HepG2 (cell line): ENCODE data around the gene DHRS11. TPM values are rescaled to one million over a fixed set of nuclear protein-coding genes. Genes with fewer than 3 reads are reported as not detected.

Experiments
- ATAC-seq: fragments of 200-7000 bp; cut with Tn5 transposase; 3 replicates; pipeline ENCODE4 v1.9.1; 2020; ENCODE audit warnings: mild to moderate bottlenecking, moderate library complexity
- BruUV-seq: library from RNA; stranded (reverse); fragments of 400-500 nt; replicated peaks from 2 replicates; lab custom pipeline; 2021; lab: Mats Ljungman, UMichigan
- CTCF ChIA-PET: fragments of 300-600 bp; formaldehyde crosslinking; extraction: SDS; loops from one replicate; lab custom pipeline; 2021; ENCODE audit warnings: low total read pairs, inconsistent platforms, low intra/inter-chr PET ratio; lab: Yijun Ruan, JAX
- POLR2A ChIA-PET: fragments of 350-600 bp; sonication (Branson Sonifier 250); formaldehyde crosslinking; loops from one replicate; lab custom pipeline; 2020; ENCODE audit warnings: antibody characterized with exemption, inconsistent platforms; lab: Yijun Ruan, JAX
- DNase-seq: peaks from one replicate; pipeline ENCODE4 v3.0.0-alpha.2; 2015; ENCODE audit warnings: low spot score
- FAIRE-seq: peaks from 3 replicates; lab custom pipeline; 2011; peaks lifted over from hg19 to GRCh38; lab: Jason Lieb, UNC
- H2AFZ ChIP-seq: one replicate; pipeline ENCODE4 v1.6.1; 2011; ENCODE audit warnings: low read length, inconsistent platforms
- H3K27ac ChIP-seq: fragments of 300-600 bp; 3 replicates; pipeline ENCODE4 v1.8.0; 2011; ENCODE audit warnings: mixed run types, mild to moderate bottlenecking, mixed read lengths, low read length, inconsistent platforms; ENCODE audit not compliant: insufficient read depth; ENCODE audit errors: extremely low read length
- H3K27me3 ChIP-seq, 2 experiments: fragments of 200-600 bp in 1 of 2; 2 replicates in 1 of 2; 3 replicates in 1 of 2; pipeline versions ENCODE4 v1.6.0 to v1.8.0; 2011; ENCODE audit warnings: low read length in 2 of 2, mild to moderate bottlenecking in 2 of 2, moderate library complexity in 2 of 2, inconsistent platforms in 1 of 2; ENCODE audit not compliant: insufficient read depth in 2 of 2, control insufficient read depth in 1 of 2
- H3K36me3 ChIP-seq, 2 experiments: fragments of 200-600 bp in 1 of 2; replicated peaks in 1 of 2; 2 replicates in 1 of 2; 3 replicates in 1 of 2; pipeline versions ENCODE4 v1.5.1 to v1.8.0; 2011; ENCODE audit warnings: low read length in 2 of 2, inconsistent platforms in 1 of 2; ENCODE audit not compliant: insufficient read depth in 2 of 2, control insufficient read depth in 1 of 2
- H3K4me1 ChIP-seq: 2 replicates; pipeline ENCODE4 v1.5.1; 2012; ENCODE audit warnings: low read length, inconsistent platforms; ENCODE audit not compliant: insufficient read depth
- H3K4me2 ChIP-seq: 2 replicates; pipeline ENCODE4 v1.6.0; 2011; ENCODE audit warnings: low read depth, low read length, inconsistent platforms
- H3K4me3 ChIP-seq, 3 experiments: fragments of 200-600 bp in 1 of 3; sonication (generic), shearing (Covaris generic) in 1 of 3; replicated peaks in 1 of 3; 2 replicates each; pipeline ENCODE4 v1.5.1; 2011 to 2016; ENCODE audit warnings: low read length in 3 of 3, inconsistent platforms in 2 of 3, low read depth in 2 of 3, mild to moderate bottlenecking in 2 of 3, control low read depth in 1 of 3, mixed read lengths in 1 of 3; ENCODE audit not compliant: insufficient read depth in 1 of 3
- H3K79me2 ChIP-seq: one replicate; pipeline ENCODE4 v1.6.1; 2011; ENCODE audit warnings: low read length, inconsistent platforms; ENCODE audit not compliant: insufficient read depth
- H3K9ac ChIP-seq: 2 replicates; pipeline ENCODE4 v1.6.0; 2011; ENCODE audit warnings: mild to moderate bottlenecking, low read depth, low read length, inconsistent platforms; ENCODE audit not compliant: insufficient read depth
- H3K9me3 ChIP-seq: 2 replicates; pipeline ENCODE4 v1.5.1; 2012; ENCODE audit warnings: mild to moderate bottlenecking, low read length
- H4K20me1 ChIP-seq: 2 replicates; pipeline ENCODE4 v1.6.0; 2011; ENCODE audit warnings: inconsistent platforms, mild to moderate bottlenecking, low read length, moderate library complexity; ENCODE audit not compliant: insufficient read depth
- DNMT1 ChIP-seq: sonication (generic); formaldehyde crosslinking; IDR thresholded peaks from 2 replicates; pipeline ENCODE4 v1.5.1; 2020; ENCODE audit warnings: mild to moderate bottlenecking, missing genetic modification reagents
- JDP2 ChIP-seq: sonication (generic); formaldehyde crosslinking; IDR thresholded peaks from 2 replicates; pipeline ENCODE4 v1.8.1; 2022; ENCODE audit warnings: missing genetic modification reagents, borderline replicate concordance
- PRDM4 ChIP-seq: sonication (generic); formaldehyde crosslinking; IDR thresholded peaks from 2 replicates; pipeline ENCODE4 v1.9.0; 2021; ENCODE audit warnings: missing genetic modification reagents, borderline replicate concordance
- RFX3 ChIP-seq: IDR thresholded peaks from 2 replicates; pipeline ENCODE4 v1.6.1; 2016; ENCODE audit warnings: missing biosample characterization, missing genetic modification reagents
- SALL2 ChIP-seq: sonication (generic); formaldehyde crosslinking; IDR thresholded peaks from 2 replicates; pipeline ENCODE4 v1.8.1; 2023; ENCODE audit warnings: mild to moderate bottlenecking, missing genetic modification reagents, inconsistent platforms
- SNAPC2 ChIP-seq: sonication (generic); formaldehyde crosslinking; IDR thresholded peaks from 2 replicates; pipeline ENCODE4 v1.8.1; 2022; ENCODE audit warnings: mild to moderate bottlenecking, missing genetic modification reagents
- XRCC5 ChIP-seq: fragments of 200-400 bp; formaldehyde crosslinking; optimal IDR thresholded peaks from 2 replicates; pipeline ENCODE3; 2017; ENCODE audit warnings: mild to moderate bottlenecking, low read length
- WGBS: methylation state at CpG from one replicate; pipeline ENCODE4 v1.1.6; 2017; ENCODE audit warnings: low lambda C conversion rate; 5-methylcytosine and 5-hydroxymethylcytosine counted together
- in situ Hi-C: cut with HindIII; loops from 2 replicates; pipeline ENCODE4 v1.10.0; 2017; ENCODE audit warnings: low pct_unique_long_range_greater_than_20kb; ENCODE audit not compliant: extremely low pct_ligation_motif_present
- intact Hi-C: fragments of 100-400 bp; cut with micrococcal nuclease; formaldehyde crosslinking; loops from one replicate; pipeline ENCODE4 v1.10.0; 2022; ENCODE audit not compliant: unreplicated experiment
- polyA plus RNA-seq, 8 experiments: library from polyadenylated mRNA; depleted of rRNA in 3 of 8; stranded (reverse) in 7 of 8; unstranded in 1 of 8; fragments of >200 nt; fragmentation: Illumina TruSeq in 4 of 8; extraction: Trizol in 4 of 8; gene quantifications; 2 replicates each; pipeline versions ENCODE4 v1.2.1 to v1.2.3, GENCODE V29; 2011 to 2016; ENCODE audit warnings: low read depth in 4 of 8, missing spikeins in 1 of 8, mixed read lengths in 1 of 8; ENCODE audit not compliant: insufficient read depth in 1 of 8
- total RNA-seq, 5 experiments: library from RNA; depleted of rRNA; stranded (reverse); fragments of >200 nt; fragmentation: Illumina TruSeq; extraction: Trizol; gene quantifications; 2 replicates each; pipeline ENCODE4 v1.2.3, GENCODE V29; 2016; ENCODE audit warnings: low read depth in 1 of 5

The DHRS11 gene
- total and polyA plus RNA-seq, 2 of the 13 experiments (the other 11 are each of a cell fraction or from before 2014, with no cell fraction given): 28.4 to 41.9 TPM

GRCh38 chr17:36593656-36594316, 2.1 kb downstream of the DHRS11 start:
- ChIA-PET POLR2A (interaction anchor here (2.7 to 3.0 kb wide), 3 partner anchors 9 to 59 kb away, joined by 11 to 71 read pairs (median 32); partner anchors contain the start of genes GGNBP2, MRM1, MYO19 and PIGW), CTCF (no interaction called here)
- Histone ChIP-seq H3K27me3 (no peaks in the 10 kb centered on the region; a peak in 1 of 5 replicates), H3K4me1 (peaks cover 29% of the 10 kb centered on the region), H3K79me2 (peaks cover 15% of the 10 kb centered on the region), H3K36me3 (peaks cover 7 to 13% of the 10 kb centered on the region in 2 experiments; a peak in 4 of 5 replicates), H3K9me3 (no peaks in the 10 kb centered on the region), H3K4me3 (no peak overlapping the region), H4K20me1 (no peaks in the 10 kb centered on the region), H2AFZ (no peak overlapping the region), H3K27ac (peak overlapping the region; percentile 84), H3K4me2 (peak overlapping the region; percentile 95), H3K9ac (no peak overlapping the region)
- ATAC-seq (no peak), DNase-seq (no peak), FAIRE-seq (no peak)
- in situ Hi-C loops: no loop called here
- intact Hi-C loops: loop anchor here (5.0 kb wide), 1 partner anchor 46 kb away; no protein-coding TSS in a partner anchor
- BruUV-seq: no TSS peak
- WGBS: 91% methylated on average over 8 of the region's 8 CpGs
- TF ChIP-seq SALL2 (CRISPR knock-in tag) (no peak), PRDM4 (CRISPR knock-in tag) (no peak), XRCC5 (no peak), SNAPC2 (CRISPR knock-in tag) (no peak), JDP2 (CRISPR knock-in tag) (no peak), DNMT1 (CRISPR knock-in tag) (no peak), RFX3 (CRISPR knock-in tag) (no peak)
